ELR (cell line): ENCODE measurements around the gene RELL2.
A peak's percentile ranks its signal among the peaks of the same experiment; 100 is the strongest.

ENCODE experiments used
- DNase-seq: peaks from one replicate; pipeline ENCODE4 v3.0.0-alpha.2; 2015; ENCODE audit warnings: low read depth

Gene RELL2

GRCh38 chr5:141618804-141619554 is 17.8 kb upstream of the RELL2 start, which contains the start of gene DIAPH1:
DIAPH1 (minus strand) TSS chr5:141619000; CDS start chr5:141618914, 86 bp downstream.
- DNase-seq: peak; percentile 98

GRCh38 chr5:141623186-141623585 is 13.6 kb upstream of the RELL2 start:
- no peak for DNase-seq

- DNase-seq: no peak
These were observed 13.2 kb upstream of the RELL2 start for GRCh38 chr5:141623611-141624010.

GRCh38 chr5:141628175-141628788 is 8.5 kb upstream of the RELL2 start:
- no peak for DNase-seq

GRCh38 chr5:141630570-141631140 is 6.1 kb upstream of the RELL2 start:
- DNase-seq: no peak

- no peak for DNase-seq
These were observed 4.1 kb upstream of the RELL2 start for GRCh38 chr5:141632650-141633049.

GRCh38 chr5:141633871-141634561 is 2.8 kb upstream of the RELL2 start:
- no peak for DNase-seq

GRCh38 chr5:141634720-141635119 is 2.1 kb upstream of the RELL2 start:
- no peak for DNase-seq

- no peak for DNase-seq
These were observed 1.2 kb upstream of the RELL2 start for GRCh38 chr5:141635646-141636045.

GRCh38 chr5:141636106-141636412 is 738 bp upstream of the RELL2 start:
- DNase-seq: no peak

- DNase-seq: peak; percentile 37
These were observed 448 bp downstream of the RELL2 start for GRCh38 chr5:141637123-141637766.

- DNase-seq: peak; percentile 67
These were observed 1.1 kb downstream of the RELL2 start for GRCh38 chr5:141637767-141638419.

- DNase-seq: no peak
These were observed 2.0 kb downstream of the RELL2 start for GRCh38 chr5:141638771-141639170.

GRCh38 chr5:141639357-141640050 is 2.7 kb downstream of the RELL2 start:
- no peak for DNase-seq

- no peak for DNase-seq
These were observed 3.2 kb downstream of the RELL2 start for GRCh38 chr5:141640051-141640415.

- no peak for DNase-seq
These were observed 3.9 kb downstream of the RELL2 start for GRCh38 chr5:141640698-141641097.

GRCh38 chr5:141641634-141642267 is 5.0 kb downstream of the RELL2 start:
- peak; percentile 84 for DNase-seq

- no peak for DNase-seq
These were observed 9.2 kb downstream of the RELL2 start for GRCh38 chr5:141646026-141646425.

- no peak for DNase-seq
These were observed 10.4 kb downstream of the RELL2 start for GRCh38 chr5:141647242-141647641.

- no peak for DNase-seq
These were observed 11.1 kb downstream of the RELL2 start for GRCh38 chr5:141647851-141648250.
